Measurements from ENCODE around the gene NT5E.

Gene NT5E

GRCh38 chr6:85460921-85461797, 11.3 kb downstream of the NT5E start:
- peak; percentile 40 for DNase-seq

- DNase-seq: no peak
Measured at GRCh38 chr6:85461798-85462170, 11.9 kb downstream of the NT5E start.

DNA sequence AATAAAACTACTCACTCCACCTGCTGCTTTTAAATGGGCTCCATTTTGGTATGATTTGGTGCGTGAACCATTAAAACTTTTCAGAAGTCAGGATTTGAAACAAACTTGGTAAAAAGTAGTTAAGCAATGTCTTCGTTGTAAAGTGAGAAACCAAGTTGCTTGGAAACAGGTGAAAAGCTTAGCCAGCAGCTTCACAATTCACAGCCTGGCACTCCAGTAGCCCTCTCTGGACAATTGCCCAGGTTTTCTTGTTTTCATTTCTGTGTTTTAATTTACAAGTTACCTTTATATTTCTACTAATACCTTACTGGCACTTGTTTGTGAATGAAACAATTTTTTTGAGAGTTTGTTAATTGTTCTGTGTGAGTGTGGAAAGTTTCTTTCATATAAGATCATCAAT, 12.8 kb downstream of the NT5E start:
- no peak for DNase-seq

- no peak for DNase-seq
Measured at GRCh38 chr6:85463621-85464259, 13.9 kb downstream of the NT5E start.

DNA sequence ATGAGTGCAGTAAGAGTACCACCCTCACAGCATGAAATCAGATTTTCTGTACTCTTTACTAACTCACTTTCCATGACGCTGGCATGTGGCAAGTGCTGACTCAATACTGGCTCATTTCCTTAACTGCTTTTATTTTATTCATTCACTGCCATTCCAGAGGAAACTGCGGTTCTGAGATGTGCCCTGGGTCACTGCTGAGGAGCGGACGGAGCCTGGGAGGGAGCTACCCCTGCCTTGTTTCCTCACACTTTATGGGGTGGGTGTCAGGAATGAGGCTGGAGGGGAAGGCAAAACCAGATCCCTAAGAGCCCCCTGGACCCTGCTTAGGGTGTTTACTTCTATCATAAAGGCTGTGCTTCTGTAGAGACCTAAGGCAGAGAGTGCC, 14.4 kb downstream of the NT5E start:
- peak; percentile 92 for DNase-seq

- peak; percentile 92 for DNase-seq
Measured at GRCh38 chr6:85464722-85465150, 14.9 kb downstream of the NT5E start.

- peak; percentile 68 for DNase-seq
Measured at GRCh38 chr6:85465762-85466161, 15.9 kb downstream of the NT5E start.

- DNase-seq: peak; percentile 51
Measured at GRCh38 chr6:85468326-85468725, 18.4 kb downstream of the NT5E start.

DNA sequence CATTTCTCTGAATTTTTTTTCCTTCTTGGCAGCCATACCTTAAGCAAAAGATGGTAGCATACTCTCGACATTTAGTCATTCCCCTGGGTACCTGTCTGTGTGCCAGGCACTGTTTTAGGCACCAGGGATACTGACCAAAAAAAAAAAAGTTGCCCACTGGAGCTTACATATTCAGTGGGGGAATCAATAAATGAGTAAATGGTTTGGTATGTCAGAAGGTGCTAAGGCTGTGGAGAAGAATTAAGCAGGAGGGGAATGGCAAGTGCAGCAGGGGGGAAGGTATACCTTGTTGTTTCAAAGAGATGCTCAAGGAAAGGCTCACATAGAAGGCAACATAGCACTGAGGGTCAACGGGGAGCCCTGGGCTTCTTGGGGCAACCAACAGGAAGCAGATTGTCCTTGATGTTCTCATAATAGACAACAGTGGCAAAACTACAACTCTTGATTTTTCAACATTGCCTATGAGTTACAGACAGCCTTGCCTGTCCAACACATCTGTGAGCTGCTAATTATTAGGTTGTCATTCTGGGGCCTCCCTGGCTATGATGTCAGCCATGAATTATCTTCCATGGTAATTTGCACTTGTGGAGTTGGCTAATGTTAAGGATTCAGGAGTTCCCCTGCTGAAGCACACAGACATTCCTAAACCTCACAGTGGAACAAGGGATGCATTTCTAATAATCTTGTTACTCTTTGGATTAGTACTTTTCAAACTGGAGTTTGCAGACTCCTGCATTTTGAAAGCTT, 19.6 kb downstream of the NT5E start:
- DNase-seq: no peak

DNA sequence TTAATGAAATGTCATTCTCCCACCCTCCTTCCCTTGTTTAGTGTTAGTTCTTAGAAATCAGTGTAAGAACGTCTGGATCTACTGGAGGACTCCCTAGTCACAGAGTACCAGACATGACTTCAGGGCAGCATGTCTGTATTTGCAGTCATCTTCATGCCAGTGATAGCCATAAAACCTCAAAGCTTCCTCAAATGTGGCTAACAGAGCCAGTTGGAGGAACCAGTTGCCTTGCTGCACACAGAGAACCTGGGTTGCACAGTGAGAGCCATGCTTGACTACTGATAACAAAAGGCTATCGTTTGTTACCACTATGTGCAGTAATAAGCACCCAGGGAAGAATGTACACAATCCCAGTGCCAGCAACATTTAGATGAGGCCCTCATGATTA, 20.1 kb downstream of the NT5E start:
- DNase-seq: peak; percentile 17

GRCh38 chr6:85472744-85473143, 22.9 kb downstream of the NT5E start:
- DNase-seq: no peak

GRCh38 chr6:85473748-85474147, 23.9 kb downstream of the NT5E start:
- no peak for DNase-seq

DNA sequence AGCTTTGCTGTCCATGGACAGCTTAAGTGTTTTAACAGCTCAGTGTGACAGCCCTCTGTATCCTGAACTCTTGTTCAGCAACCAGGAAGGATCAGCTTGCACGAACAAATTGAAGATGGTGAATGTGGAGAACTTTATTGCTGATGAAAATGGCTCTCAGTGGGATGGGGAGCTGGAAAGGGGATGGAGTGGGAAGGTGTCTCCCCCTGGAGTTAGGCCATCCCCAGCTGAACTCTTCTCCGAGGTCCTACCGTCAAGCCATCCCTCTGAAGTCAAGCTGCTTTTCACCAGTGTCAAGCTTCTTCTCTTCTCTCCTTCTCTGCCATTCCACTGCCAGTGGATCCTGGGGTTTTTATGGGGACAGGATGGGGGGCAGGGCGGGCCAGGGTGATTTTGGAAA, 26.6 kb downstream of the NT5E start:
- no peak for DNase-seq

DNA sequence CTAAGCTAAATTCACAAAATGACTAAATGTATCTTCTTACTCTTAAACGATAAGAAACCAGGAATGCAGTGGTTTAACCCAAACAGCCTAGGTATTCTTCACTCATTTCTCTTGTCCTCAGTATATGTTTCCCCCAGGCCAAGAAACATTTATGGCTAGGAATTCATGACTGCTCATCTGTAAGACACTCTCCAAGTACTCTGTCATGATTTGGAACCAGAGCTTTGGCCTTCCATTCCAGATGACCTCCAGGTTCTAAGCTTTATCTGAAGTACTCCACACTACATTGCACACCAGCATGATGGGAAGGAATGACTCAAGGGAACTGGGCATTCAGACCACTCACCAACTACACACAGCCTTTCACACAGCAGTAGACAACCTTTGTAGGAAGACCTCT, 29.3 kb downstream of the NT5E start:
- no peak for DNase-seq

- no peak for DNase-seq
Measured at GRCh38 chr6:85482206-85482904, 32.5 kb downstream of the NT5E start.

DNA sequence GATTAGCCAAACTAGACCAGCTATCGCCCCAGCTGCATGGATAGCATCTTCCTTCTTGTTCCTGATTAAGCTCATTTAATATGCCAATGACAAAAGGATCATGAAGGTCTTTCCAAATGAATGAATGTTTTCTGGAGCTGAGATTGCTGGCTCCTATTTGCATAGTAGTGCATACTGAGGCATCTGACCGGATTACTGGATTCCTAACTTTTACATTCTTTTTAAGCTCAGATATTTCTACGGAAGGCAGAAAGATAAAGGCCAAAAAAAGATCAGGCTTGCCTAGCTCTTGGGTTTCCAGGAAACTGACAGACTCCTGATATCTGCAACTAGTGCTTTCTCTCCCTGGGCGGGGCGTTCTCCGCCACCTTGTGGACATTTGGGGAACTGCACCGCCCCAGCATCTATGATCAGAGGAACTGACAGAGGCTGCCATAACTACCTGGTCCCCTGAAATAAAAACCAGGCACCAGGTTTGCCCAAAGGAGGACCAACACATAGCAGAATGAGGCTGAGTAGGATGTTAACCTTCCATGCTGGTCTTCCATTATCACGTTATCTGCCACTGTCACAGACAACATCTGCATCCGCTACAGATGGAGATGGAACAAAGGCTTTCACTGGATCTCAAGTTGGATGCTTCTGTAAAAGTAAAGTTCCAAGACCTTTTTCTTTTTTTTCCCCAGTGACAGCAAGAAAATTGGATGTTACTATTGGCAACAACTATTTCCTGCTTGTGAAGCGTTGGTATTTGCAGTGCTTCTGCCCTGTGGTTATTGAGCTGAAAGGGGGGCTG, 33.2 kb downstream of the NT5E start:
- DNase-seq: peak; percentile 86

- no peak for DNase-seq
Measured at GRCh38 chr6:85483846-85484245, 34.0 kb downstream of the NT5E start.

- no peak for DNase-seq
Measured at GRCh38 chr6:85484948-85485347, 35.1 kb downstream of the NT5E start.

- no peak for DNase-seq
Measured at GRCh38 chr6:85490516-85491248, 40.8 kb downstream of the NT5E start.

DNA sequence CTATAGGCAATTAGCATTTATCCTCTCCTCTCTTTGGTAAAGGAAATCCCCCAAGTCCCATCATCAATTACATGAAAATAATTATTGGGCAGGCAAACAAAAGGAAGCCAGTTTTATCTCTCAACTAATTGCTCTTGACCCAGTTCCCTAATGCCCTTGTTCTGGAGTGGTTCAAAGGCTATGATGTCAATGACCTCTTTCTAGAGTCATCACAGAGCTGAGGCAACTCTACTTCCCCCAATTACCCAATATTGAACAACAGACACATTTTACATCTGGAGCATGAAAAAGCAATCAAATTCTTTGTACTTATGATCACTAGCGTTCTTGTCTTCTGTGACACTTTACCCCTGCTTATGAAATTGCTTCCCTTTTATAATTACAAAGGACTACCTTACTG, 43.5 kb downstream of the NT5E start:
- peak; percentile 52 for DNase-seq

Data from suppressor macrophage treated with lipopolysaccharide for 4 hours (primary cell).